Activated B cell treated with CpG ODN at 0.5 μM for 24 hours (primary cell): Measurements from ENCODE around the gene P2RX3. TPM values are rescaled to one million over a fixed set of nuclear protein-coding genes. Genes with fewer than 3 reads are reported as not detected.

ENCODE experiments used
- ATAC-seq: fragments of 200-7000 bp; cut with Tn5 transposase; one replicate; pipeline ENCODE4 v1.10.0; 2021; ENCODE audit warnings: low read depth, mild to moderate bottlenecking, moderate library complexity
- CTCF ChIA-PET: fragments of 350-600 bp; sonication (Branson Sonifier 250); formaldehyde crosslinking; loops from one replicate; lab custom pipeline; 2021; ENCODE audit warnings: antibody characterized with exemption; lab: Charles Lee
- POLR2A ChIA-PET: fragments of 350-600 bp; sonication (Branson Sonifier 250); formaldehyde crosslinking; loops from one replicate; lab custom pipeline; 2021; ENCODE audit warnings: antibody characterized with exemption; lab: Charles Lee
- DNase-seq: peaks from one replicate; pipeline ENCODE4 v3.0.0; 2022
- H3K27ac Mint-ChIP-seq: one replicate; pipeline ENCODE4 v1.8.0; 2020; ENCODE audit warnings: mixed read lengths
- H3K27me3 Mint-ChIP-seq: one replicate; pipeline ENCODE4 v1.8.0; 2021; ENCODE audit warnings: mixed read lengths
- H3K36me3 Mint-ChIP-seq: one replicate; pipeline ENCODE4 v1.8.0; 2021; ENCODE audit warnings: low read depth, mixed read lengths
- H3K4me1 Mint-ChIP-seq: one replicate; pipeline ENCODE4 v1.8.0; 2021; ENCODE audit warnings: mixed read lengths
- H3K4me3 Mint-ChIP-seq: one replicate; pipeline ENCODE4 v1.8.0; 2020; ENCODE audit warnings: mild to moderate bottlenecking, mixed read lengths
- H3K9me3 Mint-ChIP-seq: one replicate; pipeline ENCODE4 v1.8.0; 2020; ENCODE audit warnings: mixed read lengths
- intact Hi-C: fragments of 100-400 bp; cut with micrococcal nuclease; formaldehyde crosslinking; loops from one replicate; pipeline ENCODE4 v1.15.1; 2024
- total RNA-seq: library from RNA; stranded (reverse); gene quantifications from 2 replicates; pipeline ENCODE4 v1.2.3, GENCODE V29; 2022
- TF ChIP-seq, protein P1 (sequence below): fragments of 200-600 bp; IDR thresholded peaks from one replicate; pipeline ENCODE4 v1.8.0; 2022; ENCODE audit warnings: antibody characterized with exemption, mild to moderate bottlenecking

P2RX3 gene
- total RNA-seq, 1 donor from 2014 or later, result not detected

DNA sequence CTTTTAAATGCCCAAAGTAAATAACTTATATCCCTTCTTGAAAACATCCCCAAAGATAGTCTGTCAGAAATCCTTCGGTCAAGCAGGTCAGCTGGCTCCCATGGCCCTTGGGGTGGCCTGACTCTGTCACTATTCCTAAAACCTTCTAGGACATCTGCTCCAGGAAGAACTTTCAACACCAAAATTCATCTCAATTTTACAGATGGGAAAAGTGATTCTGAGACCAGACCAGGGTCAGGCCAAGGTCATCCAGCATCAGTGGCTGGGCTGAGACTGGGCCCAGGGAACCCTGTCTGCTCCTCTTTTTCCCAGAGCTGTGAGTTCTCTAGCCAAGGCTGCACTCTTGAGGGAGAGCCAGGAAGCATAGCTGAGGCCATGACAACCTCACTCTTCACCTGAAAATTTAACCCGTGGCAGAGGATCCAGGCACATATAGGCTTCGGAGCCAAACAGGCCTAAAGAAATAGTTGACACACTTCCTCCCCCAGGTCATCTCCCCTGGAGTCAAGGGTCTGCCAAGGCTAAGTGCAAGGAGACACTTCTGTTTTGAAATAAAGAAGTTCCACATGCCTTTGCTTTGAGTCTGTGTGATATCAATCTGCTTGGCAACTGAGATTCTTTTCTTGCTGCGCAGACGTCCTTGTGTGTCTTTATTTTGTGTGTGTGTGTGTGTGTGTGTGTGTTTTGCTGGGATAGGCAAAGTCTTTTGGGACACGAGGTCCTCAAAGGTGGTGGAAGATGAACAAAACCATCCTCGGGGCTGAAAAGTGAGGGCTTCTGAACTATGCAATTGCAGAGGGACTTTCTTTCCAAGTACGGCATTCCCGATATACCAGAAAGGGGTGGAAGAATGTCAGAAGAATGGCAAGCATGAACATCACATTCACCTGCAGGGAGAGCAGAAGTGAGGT is 69.1 kb downstream of the P2RX3 start:
- Mint-ChIP-seq H3K27ac (peak overlapping the region; percentile 88), H3K36me3 (peaks cover 64% of the 10 kb centered on the region), H3K9me3 (peaks cover 5% of the 10 kb centered on the region), H3K4me1 (peaks cover 50% of the 10 kb centered on the region), H3K4me3 (peak overlapping the region; percentile 1), H3K27me3 (no peaks in the 10 kb centered on the region)
- no peak for ATAC-seq
- CTCF ChIA-PET, result interaction anchor here (0.8 to 1.3 kb wide), 2 partner anchors 50 to 62 kb away, joined by 3 to 4 read pairs; no protein-coding TSS in a partner anchor
- intact Hi-C loops, result loop anchor here (2.0 to 5.0 kb wide), 2 partner anchors 75 to 386 kb away; no protein-coding TSS in a partner anchor
- TF ChIP-seq, protein P1, sequence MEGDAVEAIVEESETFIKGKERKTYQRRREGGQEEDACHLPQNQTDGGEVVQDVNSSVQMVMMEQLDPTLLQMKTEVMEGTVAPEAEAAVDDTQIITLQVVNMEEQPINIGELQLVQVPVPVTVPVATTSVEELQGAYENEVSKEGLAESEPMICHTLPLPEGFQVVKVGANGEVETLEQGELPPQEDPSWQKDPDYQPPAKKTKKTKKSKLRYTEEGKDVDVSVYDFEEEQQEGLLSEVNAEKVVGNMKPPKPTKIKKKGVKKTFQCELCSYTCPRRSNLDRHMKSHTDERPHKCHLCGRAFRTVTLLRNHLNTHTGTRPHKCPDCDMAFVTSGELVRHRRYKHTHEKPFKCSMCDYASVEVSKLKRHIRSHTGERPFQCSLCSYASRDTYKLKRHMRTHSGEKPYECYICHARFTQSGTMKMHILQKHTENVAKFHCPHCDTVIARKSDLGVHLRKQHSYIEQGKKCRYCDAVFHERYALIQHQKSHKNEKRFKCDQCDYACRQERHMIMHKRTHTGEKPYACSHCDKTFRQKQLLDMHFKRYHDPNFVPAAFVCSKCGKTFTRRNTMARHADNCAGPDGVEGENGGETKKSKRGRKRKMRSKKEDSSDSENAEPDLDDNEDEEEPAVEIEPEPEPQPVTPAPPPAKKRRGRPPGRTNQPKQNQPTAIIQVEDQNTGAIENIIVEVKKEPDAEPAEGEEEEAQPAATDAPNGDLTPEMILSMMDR, result no peak
- DNase-seq, result no peak
- POLR2A ChIA-PET, result interaction anchor here (0.6 to 11.5 kb wide), 4 partner anchors 15 to 1191 kb away, joined by 3 to 238 read pairs (median 5); partner anchors contain the start of genes MED19, SLC43A3, TIMM10 and TMX2

DNA sequence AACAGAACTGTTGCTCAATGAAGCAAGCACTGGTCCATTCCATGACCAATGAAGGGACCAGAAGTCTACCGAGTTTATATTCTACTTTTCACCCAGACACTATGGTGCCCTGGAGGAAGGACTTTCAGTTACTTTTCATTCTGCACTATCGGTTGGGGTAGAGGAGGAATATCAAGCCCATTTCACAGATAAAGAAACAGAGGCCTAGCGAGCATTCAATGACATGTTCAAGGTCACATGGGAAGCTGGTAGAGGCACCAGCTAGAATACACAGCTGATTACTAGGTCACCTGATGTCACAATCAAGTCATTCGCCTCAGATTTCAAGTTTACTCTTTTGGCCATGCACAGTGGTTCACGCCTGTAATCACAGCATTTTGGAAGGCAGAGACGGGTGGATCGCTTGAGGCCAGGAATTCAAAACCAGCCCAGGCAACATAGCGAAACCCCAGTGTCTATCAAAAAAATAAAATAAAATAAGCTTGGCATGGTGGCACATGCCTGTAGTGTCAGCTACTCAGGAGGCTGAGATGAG is 69.9 kb downstream of the P2RX3 start:
- Mint-ChIP-seq H3K9me3 (peaks cover 5% of the 10 kb centered on the region), H3K4me1 (peaks cover 46% of the 10 kb centered on the region), H3K4me3 (no peak overlapping the region), H3K36me3 (peaks cover 70% of the 10 kb centered on the region), H3K27me3 (no peaks in the 10 kb centered on the region), H3K27ac (no peak overlapping the region)
- TF ChIP-seq, protein P1, result no peak
- ChIA-PET CTCF (no interaction called here), POLR2A (interaction anchor here (1.2 to 11.5 kb wide), 2 partner anchors 14 to 20 kb away, joined by 3 to 238 read pairs; partner anchors contain the start of gene SLC43A3)
- no peak for ATAC-seq
- intact Hi-C loops, result loop anchor here (2.0 to 5.0 kb wide), 2 partner anchors 74 to 385 kb away; no protein-coding TSS in a partner anchor
- no peak for DNase-seq

GRCh38 chr11:57408771-57409170 is 70.6 kb downstream of the P2RX3 start:
- Mint-ChIP-seq H3K4me1 (peaks cover 41% of the 10 kb centered on the region), H3K9me3 (peaks cover 3% of the 10 kb centered on the region), H3K36me3 (peaks cover 78% of the 10 kb centered on the region), H3K4me3 (no peak overlapping the region), H3K27me3 (no peaks in the 10 kb centered on the region), H3K27ac (peak overlapping the region; percentile 30)
- TF ChIP-seq, protein P1, result no peak
- no peak for ATAC-seq
- ChIA-PET POLR2A (interaction anchor here (1.2 to 11.5 kb wide), 2 partner anchors 14 to 21 kb away, joined by 3 to 238 read pairs; partner anchors contain the start of gene SLC43A3), CTCF (no interaction called here)
- intact Hi-C loops, result loop anchor here (5.0 kb wide), 1 partner anchor 74 kb away; no protein-coding TSS in a partner anchor
- no peak for DNase-seq

GRCh38 chr11:57409321-57410100 is 71.4 kb downstream of the P2RX3 start:
- ATAC-seq, result no peak
- H3K36me3 Mint-ChIP-seq, result peaks cover 86% of the 10 kb centered on the region
- no peak overlapping the region for H3K4me3 Mint-ChIP-seq
- H3K27ac Mint-ChIP-seq, result no peak overlapping the region
- H3K27me3 Mint-ChIP-seq, result no peaks in the 10 kb centered on the region
- TF ChIP-seq, protein P1, result no peak
- CTCF ChIA-PET, result no interaction called here
- POLR2A ChIA-PET, result interaction anchor here (0.7 to 11.5 kb wide), 2 partner anchors 13 to 110 kb away, joined by 5 to 238 read pairs; partner anchors contain the start of gene SLC43A3
- DNase-seq, result no peak
- H3K4me1 Mint-ChIP-seq, result peaks cover 36% of the 10 kb centered on the region
- intact Hi-C loops, result loop anchor here (5.0 kb wide), 1 partner anchor 73 kb away; no protein-coding TSS in a partner anchor
- peaks cover 3% of the 10 kb centered on the region for H3K9me3 Mint-ChIP-seq
